GM12872 (cell line): ENCODE data around the gene ANO3.

Experiments used
- TF ChIP-seq, protein P1 (sequence below): IDR thresholded peaks from 3 replicates; pipeline ENCODE4 v1.5.1; 2011; ENCODE audit warnings: low read depth, mild to moderate bottlenecking, low read length, moderate library complexity; ENCODE audit not compliant: insufficient read depth

The ANO3 gene

GRCh38 chr11:26556582-26556981 lies 224.7 kb downstream of the ANO3 start:
- TF ChIP-seq, protein P1, sequence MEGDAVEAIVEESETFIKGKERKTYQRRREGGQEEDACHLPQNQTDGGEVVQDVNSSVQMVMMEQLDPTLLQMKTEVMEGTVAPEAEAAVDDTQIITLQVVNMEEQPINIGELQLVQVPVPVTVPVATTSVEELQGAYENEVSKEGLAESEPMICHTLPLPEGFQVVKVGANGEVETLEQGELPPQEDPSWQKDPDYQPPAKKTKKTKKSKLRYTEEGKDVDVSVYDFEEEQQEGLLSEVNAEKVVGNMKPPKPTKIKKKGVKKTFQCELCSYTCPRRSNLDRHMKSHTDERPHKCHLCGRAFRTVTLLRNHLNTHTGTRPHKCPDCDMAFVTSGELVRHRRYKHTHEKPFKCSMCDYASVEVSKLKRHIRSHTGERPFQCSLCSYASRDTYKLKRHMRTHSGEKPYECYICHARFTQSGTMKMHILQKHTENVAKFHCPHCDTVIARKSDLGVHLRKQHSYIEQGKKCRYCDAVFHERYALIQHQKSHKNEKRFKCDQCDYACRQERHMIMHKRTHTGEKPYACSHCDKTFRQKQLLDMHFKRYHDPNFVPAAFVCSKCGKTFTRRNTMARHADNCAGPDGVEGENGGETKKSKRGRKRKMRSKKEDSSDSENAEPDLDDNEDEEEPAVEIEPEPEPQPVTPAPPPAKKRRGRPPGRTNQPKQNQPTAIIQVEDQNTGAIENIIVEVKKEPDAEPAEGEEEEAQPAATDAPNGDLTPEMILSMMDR, result no peak

DNA sequence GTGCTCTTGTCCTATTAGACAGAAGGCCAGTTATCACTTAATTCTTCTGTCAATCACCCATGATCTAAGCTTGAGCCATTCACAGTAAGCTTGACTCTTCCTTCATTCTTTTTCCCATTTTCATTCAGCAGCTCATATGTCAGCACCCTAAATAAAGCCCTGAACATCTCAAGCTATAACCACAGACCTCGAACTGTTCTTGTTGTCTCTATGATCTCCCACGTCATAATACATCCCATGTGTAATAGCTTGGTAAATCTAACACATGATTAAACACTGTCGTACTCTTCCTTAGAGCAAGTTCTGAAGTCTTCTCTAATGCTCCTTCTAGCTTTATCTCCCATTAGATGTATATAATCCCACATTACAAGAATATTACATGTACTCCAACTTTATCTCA lies 225.7 kb downstream of the ANO3 start:
- TF ChIP-seq, protein P1, result no peak

GRCh38 chr11:26558190-26558589 lies 226.3 kb downstream of the ANO3 start:
- TF ChIP-seq, protein P1, result no peak

- TF ChIP-seq, protein P1, result no peak
These were observed 237.7 kb downstream of the ANO3 start for GRCh38 chr11:26569646-26570045.

- TF ChIP-seq, protein P1, result no peak
These were observed 240.1 kb downstream of the ANO3 start, which contains the start of gene MUC15 for GRCh38 chr11:26571861-26572654. Gene MUC15, minus strand, starts transcription at chr11:26572263. Its CDS starts 5,169 bp downstream, at chr11:26567094.

DNA sequence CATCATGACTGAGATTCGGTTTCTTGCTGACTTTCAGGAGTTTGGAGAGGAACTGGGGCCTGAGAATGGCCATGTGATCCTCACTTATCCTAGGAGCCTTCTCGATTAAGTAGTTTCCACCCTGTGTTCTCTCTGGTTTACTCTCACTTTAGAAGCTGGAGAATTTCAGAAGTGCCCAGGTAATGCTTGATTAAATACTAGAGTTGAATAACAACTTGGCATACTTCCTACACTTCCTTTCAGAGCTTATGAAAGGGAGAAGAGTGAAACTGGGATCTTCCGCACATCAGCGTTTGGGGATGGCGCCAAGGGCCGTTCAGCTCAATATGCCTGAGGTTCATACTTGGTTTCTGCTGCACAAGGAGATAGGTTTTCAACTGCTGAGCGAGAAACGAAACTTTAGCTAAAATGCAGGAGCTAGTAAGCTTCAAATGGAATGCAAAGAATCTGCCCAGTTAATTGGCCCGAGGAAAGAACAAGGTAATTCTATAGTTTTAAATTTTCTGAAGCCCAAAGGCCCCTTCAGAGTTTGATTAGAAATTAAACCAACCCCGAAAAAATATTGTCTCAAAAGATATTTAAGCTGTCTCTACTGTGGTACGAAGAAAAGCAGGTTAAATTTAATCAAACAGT lies 241.0 kb downstream of the ANO3 start:
- TF ChIP-seq, protein P1, result no peak

DNA sequence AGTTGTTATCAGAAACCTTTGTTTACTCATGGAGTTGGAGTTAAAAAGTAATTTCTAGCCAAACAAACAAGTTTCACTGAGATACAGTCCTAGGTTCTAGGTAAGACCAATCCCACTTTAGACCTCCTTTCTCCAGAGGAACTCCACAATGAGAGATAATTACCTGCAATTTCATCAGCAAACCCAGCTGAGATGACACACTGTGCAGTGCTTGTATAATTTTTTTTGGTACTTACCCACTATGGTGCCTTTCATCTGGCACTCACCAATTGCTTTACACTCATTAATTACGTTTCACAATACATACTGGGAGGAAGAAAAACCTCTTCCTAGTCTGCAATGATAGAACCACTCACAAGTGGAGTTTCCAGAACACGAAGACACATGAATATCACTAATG lies 242.0 kb downstream of the ANO3 start:
- TF ChIP-seq, protein P1, result no peak
